H1 (cell line): Measurements from ENCODE around the gene GAS2. TPM values are rescaled to one million over a fixed set of nuclear protein-coding genes. Genes with fewer than 3 reads are reported as not detected.

Experiments
- CTCF ChIA-PET: fragments of 300-600 bp; sonication (Branson Sonifier 250); formaldehyde crosslinking; loops from one replicate; lab custom pipeline; 2021; ENCODE audit not compliant: partially characterized antibody; lab: Charles Lee
- POLR2A ChIA-PET: fragments of 300-600 bp; sonication (Branson Sonifier 250); formaldehyde crosslinking; loops from one replicate; lab custom pipeline; 2021; ENCODE audit warnings: inconsistent platforms; ENCODE audit not compliant: partially characterized antibody; lab: Charles Lee
- DNase-seq, 2 experiments: peaks; one replicate each; pipeline versions ENCODE4 v3.0.0 to v3.0.0-alpha.2; 2010 to 2022; ENCODE audit warnings: low spot score in 2 of 2, low read depth in 1 of 2, mixed read lengths in 1 of 2
- FAIRE-seq: peaks from 2 replicates; lab custom pipeline; 2011; peaks lifted over from hg19 to GRCh38; lab: Jason Lieb, UNC
- H2AFZ ChIP-seq: 2 replicates; pipeline ENCODE4 v1.8.1; 2012; ENCODE audit warnings: low read length, inconsistent platforms
- H2AK5ac ChIP-seq: 2 replicates; pipeline ENCODE4 v1.6.1; 2013; ENCODE audit warnings: low read depth, low read length
- H2BK120ac ChIP-seq: replicated peaks from 2 replicates; pipeline ENCODE3; 2013; ENCODE audit warnings: low read depth, low read length, inconsistent platforms
- H2BK12ac ChIP-seq: 2 replicates; pipeline ENCODE4 v1.6.1; 2013; ENCODE audit warnings: low read depth, low read length
- H2BK15ac ChIP-seq: 2 replicates; pipeline ENCODE4 v1.6.1; 2013; ENCODE audit warnings: low read length
- H2BK20ac ChIP-seq: 2 replicates; pipeline ENCODE4 v1.6.1; 2013; ENCODE audit warnings: low read length
- H2BK5ac ChIP-seq: 2 replicates; pipeline ENCODE4 v1.6.1; 2013; ENCODE audit warnings: low read depth, low read length
- H3K14ac ChIP-seq: 2 replicates; pipeline ENCODE4 v1.6.1; 2013; ENCODE audit warnings: inconsistent platforms; ENCODE audit not compliant: insufficient read length
- H3K18ac ChIP-seq: 2 replicates; pipeline ENCODE4 v1.6.1; 2013; ENCODE audit warnings: low read length; ENCODE audit errors: extremely low read depth
- H3K23ac ChIP-seq: 2 replicates; pipeline ENCODE4 v1.6.1; 2013; ENCODE audit warnings: inconsistent platforms; ENCODE audit not compliant: insufficient read length
- H3K23me2 ChIP-seq: 2 replicates; pipeline ENCODE4 v1.6.1; 2013; ENCODE audit warnings: low read depth, low read length
- H3K27ac ChIP-seq: 2 replicates; pipeline ENCODE4 v1.6.1; 2011; ENCODE audit warnings: low read depth, low read length, inconsistent platforms
- H3K27me3 ChIP-seq, 4 experiments: replicated peaks in 1 of 4; 1 replicate in 1 of 4; 2 replicates in 3 of 4; pipeline versions ENCODE4 v1.6.1 to v1.8.1; 2011 to 2013; ENCODE audit warnings: low read length in 3 of 4, mild to moderate bottlenecking in 3 of 4, inconsistent platforms in 2 of 4, mixed read lengths in 2 of 4, moderate library complexity in 1 of 4; ENCODE audit not compliant: control insufficient read depth in 3 of 4, insufficient read depth in 3 of 4; ENCODE audit errors: extremely low read depth in 1 of 4
- H3K36me3 ChIP-seq, 4 experiments: 2 replicates each; pipeline versions ENCODE4 v1.6.1 to v1.8.1; 2011 to 2013; ENCODE audit warnings: mild to moderate bottlenecking in 4 of 4, low read length in 3 of 4, moderate library complexity in 2 of 4, control low read depth in 1 of 4, inconsistent platforms in 1 of 4; ENCODE audit not compliant: insufficient read depth in 4 of 4, control insufficient read depth in 2 of 4
- H3K4ac ChIP-seq: replicated peaks from 2 replicates; pipeline ENCODE3; 2013; ENCODE audit warnings: low read length, low read depth, mixed read lengths, inconsistent platforms; ENCODE audit not compliant: insufficient read length
- H3K4me1 ChIP-seq, 4 experiments: replicated peaks in 1 of 4; 1 replicate in 1 of 4; 2 replicates in 3 of 4; pipeline versions ENCODE4 v1.6.1 to v1.8.1; 2011 to 2013; ENCODE audit warnings: low read length in 3 of 4, inconsistent platforms in 2 of 4, mixed read lengths in 1 of 4; ENCODE audit not compliant: insufficient read depth in 4 of 4, control insufficient read depth in 3 of 4
- H3K4me2 ChIP-seq, 2 experiments: 2 replicates each; pipeline versions ENCODE4 v1.6.1 to v1.8.1; 2011 to 2013; ENCODE audit warnings: low read depth in 2 of 2, low read length in 2 of 2, control low read depth in 1 of 2, inconsistent platforms in 1 of 2, mild to moderate bottlenecking in 1 of 2; ENCODE audit not compliant: insufficient read depth in 1 of 2
- H3K4me3 ChIP-seq, 4 experiments: fragments of 200-600, 300-600 bp in 1 of 4; sonication (generic), shearing (Covaris generic), sonication (Bioruptor Twin) in 1 of 4; 2 replicates each; pipeline versions ENCODE4 v1.5.1 to v1.8.1; 2011 to 2016; ENCODE audit warnings: low read length in 4 of 4, low read depth in 3 of 4, control low read depth in 2 of 4, inconsistent platforms in 2 of 4, mild to moderate bottlenecking in 2 of 4, mixed read lengths in 1 of 4, moderate library complexity in 1 of 4; ENCODE audit not compliant: insufficient read depth in 2 of 4; ENCODE audit errors: extremely low read depth in 1 of 4
- H3K56ac ChIP-seq: replicated peaks from 2 replicates; pipeline ENCODE3; 2013; ENCODE audit warnings: low read depth, mild to moderate bottlenecking, mixed read lengths, low read length, inconsistent platforms; ENCODE audit not compliant: insufficient read length
- H3K79me1 ChIP-seq: 2 replicates; pipeline ENCODE4 v1.6.1; 2013; ENCODE audit warnings: low read depth, low read length, control low read depth
- H3K79me2 ChIP-seq, 2 experiments: 2 replicates each; pipeline versions ENCODE4 v1.6.1 to v1.8.1; 2012 to 2013; ENCODE audit warnings: low read length in 2 of 2, mild to moderate bottlenecking in 2 of 2, inconsistent platforms in 1 of 2; ENCODE audit not compliant: insufficient read depth in 2 of 2, control insufficient read depth in 1 of 2
- H3K9ac ChIP-seq, 4 experiments: replicated peaks in 1 of 4; 1 replicate in 1 of 4; 2 replicates in 3 of 4; pipeline versions ENCODE4 v1.6.1 to v1.8.1; 2011 to 2013; ENCODE audit warnings: low read depth in 3 of 4, low read length in 3 of 4, control low read depth in 2 of 4, mild to moderate bottlenecking in 2 of 4, moderate library complexity in 2 of 4, inconsistent platforms in 1 of 4; ENCODE audit errors: extremely low read depth in 1 of 4
- H3K9me3 ChIP-seq, 2 experiments: 2 replicates each; pipeline versions ENCODE4 v1.6.1 to v1.8.1; 2012 to 2013; ENCODE audit warnings: mild to moderate bottlenecking in 2 of 2, moderate library complexity in 2 of 2, control low read depth in 1 of 2, inconsistent platforms in 1 of 2, low read depth in 1 of 2, low read length in 1 of 2, mixed read lengths in 1 of 2; ENCODE audit not compliant: insufficient read depth in 2 of 2
- H4K20me1 ChIP-seq, 2 experiments: replicated peaks in 1 of 2; 2 replicates each; pipeline versions ENCODE3 to v1.8.1; 2011 to 2013; ENCODE audit warnings: inconsistent platforms in 2 of 2, low read length in 2 of 2, mild to moderate bottlenecking in 1 of 2; ENCODE audit not compliant: insufficient read depth in 2 of 2, control insufficient read depth in 1 of 2
- H4K5ac ChIP-seq: 2 replicates; pipeline ENCODE4 v1.6.1; 2013; ENCODE audit warnings: low read length, low read depth, mixed read lengths, inconsistent platforms; ENCODE audit not compliant: insufficient read length
- H4K8ac ChIP-seq: 2 replicates; pipeline ENCODE4 v1.8.0; 2013; ENCODE audit warnings: mild to moderate bottlenecking, moderate library complexity, low read length, inconsistent platforms; ENCODE audit not compliant: insufficient read depth; ENCODE audit errors: extremely low read depth
- H4K91ac ChIP-seq: replicated peaks from 2 replicates; pipeline ENCODE3; 2013; ENCODE audit warnings: low read length, mixed read lengths, inconsistent platforms; ENCODE audit not compliant: insufficient read length
- BCL11A ChIP-seq, 2 experiments: IDR thresholded peaks; one replicate each; pipeline ENCODE4 v1.6.1; 2011; ENCODE audit warnings: low read depth in 2 of 2, low read length in 2 of 2, mild to moderate bottlenecking in 2 of 2
- CTBP2 ChIP-seq: IDR thresholded peaks from 2 replicates; pipeline ENCODE4 v1.7.0; 2011; ENCODE audit warnings: borderline replicate concordance, mild to moderate bottlenecking, moderate library complexity, mixed read lengths, low read length; ENCODE audit not compliant: insufficient read depth, insufficient read length
- HDAC2 ChIP-seq, 2 experiments: fragments of 300-600 bp in 1 of 2; sonication (generic) in 1 of 2; IDR thresholded peaks; 2 replicates each; pipeline ENCODE4 v1.6.1; 2011 to 2012; ENCODE audit warnings: low read depth in 2 of 2, low read length in 2 of 2, mild to moderate bottlenecking in 2 of 2, moderate library complexity in 2 of 2, borderline replicate concordance in 1 of 2, inconsistent platforms in 1 of 2
- HDAC6 ChIP-seq: IDR thresholded peaks from one replicate; pipeline ENCODE4 v1.7.1; 2012; ENCODE audit warnings: low read depth, mild to moderate bottlenecking, inconsistent platforms, low read length, moderate library complexity
- KDM1A ChIP-seq: fragments of 200-600, 300-600 bp; sonication (generic); IDR thresholded peaks from 2 replicates; pipeline ENCODE4 v1.7.1; 2016; ENCODE audit warnings: mild to moderate bottlenecking, low read length, borderline replicate concordance
- RFX5 ChIP-seq: IDR thresholded peaks from 2 replicates; pipeline ENCODE4 v1.6.1; 2011; ENCODE audit warnings: low read depth, low read length, improper control_type of control experiment, borderline replicate concordance
- SAP30 ChIP-seq: fragments of 300-600 bp; sonication (generic); IDR thresholded peaks from 2 replicates; pipeline ENCODE4 v1.7.1; 2012; ENCODE audit warnings: low read length, moderate library complexity, mild to moderate bottlenecking, inconsistent platforms; ENCODE audit not compliant: insufficient read depth, insufficient replicate concordance
- SP2 ChIP-seq: IDR thresholded peaks from 2 replicates; pipeline ENCODE4 v1.6.1; 2012; ENCODE audit warnings: mild to moderate bottlenecking, low read length, inconsistent platforms
- WGBS, 2 experiments: shearing (Covaris generic) in 1 of 2; methylation state at CpG; one replicate each; pipeline versions ENCODE4 v1.1.6 to v1.1.7; 2013 to 2015; ENCODE audit warnings: low lambda C conversion rate in 2 of 2, mixed read lengths in 2 of 2, inconsistent platforms in 1 of 2, low coverage in 1 of 2, missing lambda C conversion rate in 1 of 2; ENCODE audit not compliant: insufficient replicate concordance in 2 of 2, insufficient coverage in 1 of 2, insufficient read length in 1 of 2; ENCODE audit errors: extremely low coverage in 1 of 2, missing lambda C conversion rate in 1 of 2; 5-methylcytosine and 5-hydroxymethylcytosine counted together
- polyA plus RNA-seq, 7 experiments: library from polyadenylated mRNA; depleted of rRNA in 3 of 7; stranded (reverse) in 5 of 7; unstranded in 2 of 7; fragments of >200 nt in 5 of 7; fragments of 200-250 nt in 2 of 7; gene quantifications; 1 replicate in 5 of 7; 2 replicates in 1 of 7; 4 replicates in 1 of 7; pipeline versions ENCODE4 v1.2.1 to v1.2.3, GENCODE V29; 2011 to 2013; ENCODE audit warnings: missing spikeins in 2 of 7, mixed read lengths in 2 of 7
- total RNA-seq: library from RNA; stranded (reverse); fragmentation: NEBNext Ultra II Directional; extraction: Animal tissue kit (Norgen Biotek cat#: 25700); gene quantifications from 2 replicates; pipeline ENCODE4 v1.2.1, GENCODE V29; 2021
- TF ChIP-seq, protein P1 (sequence below): IDR thresholded peaks from 2 replicates; pipeline ENCODE4 v1.6.1; 2012; ENCODE audit warnings: low read length, inconsistent platforms

The GAS2 gene
- total and polyA plus RNA-seq, 2 of the 8 experiments (the other 6 are each of a cell fraction or from before 2014, with no cell fraction given), result 0.70 to 1.7 TPM

DNA sequence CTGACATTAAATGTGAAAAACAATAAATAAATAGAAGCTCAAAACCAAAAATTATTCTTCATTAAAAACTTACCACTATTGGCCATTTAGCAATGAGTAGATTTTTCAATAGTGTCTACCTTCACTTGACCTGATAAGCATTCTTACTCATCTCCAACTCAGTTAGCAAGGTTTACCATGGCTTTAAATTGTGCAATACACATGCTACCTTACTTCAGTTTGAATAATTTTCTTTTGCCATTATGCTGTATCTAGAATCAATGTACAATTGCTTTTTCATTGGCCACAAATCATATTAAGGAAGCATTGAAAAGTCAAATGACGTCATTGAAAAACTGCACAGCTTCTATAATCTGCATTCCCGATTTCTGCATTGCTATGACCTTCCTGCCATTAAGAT is 98.3 kb downstream of the GAS2 start:
- CTCF ChIA-PET, result interaction anchor here (1.8 kb wide), 1 partner anchor 23 kb away, joined by 7 read pairs; no protein-coding TSS in a partner anchor
- WGBS, 2 experiments, result 94% methylated on average over 2 of the region's 2 CpGs; no CpG with 5 or more reads in 1 of the 2 experiments

More for the DNA sequence above, 98.3 kb downstream of the GAS2 start:
- no peak overlapping the region for H3K4ac ChIP-seq
- no peak overlapping the region for H3K56ac ChIP-seq
- no peaks in the 10 kb centered on the region for H3K79me2 ChIP-seq
- no peaks in the 10 kb centered on the region for H3K9me3 ChIP-seq
- no peak overlapping the region for H2BK12ac ChIP-seq
- no peak overlapping the region for H2AFZ ChIP-seq
- H2BK15ac ChIP-seq, result no peak overlapping the region
- H3K4me1 ChIP-seq, result no peaks in the 10 kb centered on the region
- no peaks in the 10 kb centered on the region for H3K36me3 ChIP-seq
- no peak overlapping the region for H2BK20ac ChIP-seq
- POLR2A ChIA-PET, result no interaction called here
- no peaks in the 10 kb centered on the region for H3K79me1 ChIP-seq
- no peaks in the 10 kb centered on the region for H4K20me1 ChIP-seq
- no peak overlapping the region for H3K14ac ChIP-seq
- no peak overlapping the region for H3K9ac ChIP-seq
- no peak overlapping the region for H2BK5ac ChIP-seq
- no peaks in the 10 kb centered on the region for H3K23me2 ChIP-seq
- H3K27me3 ChIP-seq, result no peaks in the 10 kb centered on the region
- no peak overlapping the region for H4K91ac ChIP-seq
- TF ChIP-seq, protein P1, sequence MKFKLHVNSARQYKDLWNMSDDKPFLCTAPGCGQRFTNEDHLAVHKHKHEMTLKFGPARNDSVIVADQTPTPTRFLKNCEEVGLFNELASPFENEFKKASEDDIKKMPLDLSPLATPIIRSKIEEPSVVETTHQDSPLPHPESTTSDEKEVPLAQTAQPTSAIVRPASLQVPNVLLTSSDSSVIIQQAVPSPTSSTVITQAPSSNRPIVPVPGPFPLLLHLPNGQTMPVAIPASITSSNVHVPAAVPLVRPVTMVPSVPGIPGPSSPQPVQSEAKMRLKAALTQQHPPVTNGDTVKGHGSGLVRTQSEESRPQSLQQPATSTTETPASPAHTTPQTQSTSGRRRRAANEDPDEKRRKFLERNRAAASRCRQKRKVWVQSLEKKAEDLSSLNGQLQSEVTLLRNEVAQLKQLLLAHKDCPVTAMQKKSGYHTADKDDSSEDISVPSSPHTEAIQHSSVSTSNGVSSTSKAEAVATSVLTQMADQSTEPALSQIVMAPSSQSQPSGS, result no peak
- TF ChIP-seq SAP30 (no peak), BCL11A (IDR thresholded peaks at IDR 0.05; ENCODE audit: low read depth in 2 of 2, low read length in 2 of 2) (no peak), KDM1A (no peak), SP2 (no peak), HDAC2 (IDR thresholded peaks at IDR 0.05; ENCODE audit: borderline replicate concordance in 1 of 2, low read depth in 2 of 2, low read length in 2 of 2) (no peak), CTBP2 (no peak), HDAC6 (no peak), RFX5 (no peak)
- no peak overlapping the region for H3K18ac ChIP-seq
- no peak for FAIRE-seq
- no peak overlapping the region for H3K27ac ChIP-seq
- H4K5ac ChIP-seq, result no peak overlapping the region
- H3K23ac ChIP-seq, result no peak overlapping the region
- DNase-seq, result no peak
- no peak overlapping the region for H4K8ac ChIP-seq
- no peak overlapping the region for H2BK120ac ChIP-seq
- H3K4me3 ChIP-seq, result no peak overlapping the region
- H3K4me2 ChIP-seq, result no peak overlapping the region
- H2AK5ac ChIP-seq, result no peak overlapping the region
